GM12878 (cell line): ENCODE results near the gene NECTIN1. TPM values are rescaled to one million over a fixed set of nuclear protein-coding genes. Genes with fewer than 3 reads are reported as not detected.

Source experiments
- CHD2 ChIP-seq: IDR thresholded peaks from 2 replicates; pipeline ENCODE4 v1.6.1; 2011; ENCODE audit warnings: low read depth, low read length, improper control_type of control experiment, borderline replicate concordance
- CREM ChIP-seq: IDR thresholded peaks from 2 replicates; pipeline ENCODE4 v1.6.1; 2014; ENCODE audit warnings: antibody characterized with exemption, low read depth
- CTCF ChIP-seq, 3 experiments: IDR thresholded peaks in 2 of 3; conservative IDR thresholded peaks in 1 of 3; 2 replicates each; pipeline ENCODE4 v1.5.1; 2011; ENCODE audit warnings: low read depth in 3 of 3, low read length in 3 of 3, mild to moderate bottlenecking in 3 of 3, control low read depth in 2 of 3, moderate library complexity in 2 of 3, inconsistent platforms in 1 of 3, mixed read lengths in 1 of 3; ENCODE audit not compliant: control insufficient read depth in 2 of 3, insufficient read depth in 1 of 3; ENCODE audit errors: extremely low read depth in 1 of 3
- E2F8 ChIP-seq: fragments of 450-650 bp; IDR thresholded peaks from 2 replicates; pipeline ENCODE4 v1.6.1; 2018; ENCODE audit warnings: mild to moderate bottlenecking, low read depth, moderate library complexity; ENCODE audit not compliant: partially characterized antibody
- E4F1 ChIP-seq: fragments of 450-650 bp; IDR thresholded peaks from 2 replicates; pipeline ENCODE4 v1.6.1; 2018; ENCODE audit warnings: borderline replicate concordance, mild to moderate bottlenecking; ENCODE audit not compliant: partially characterized antibody
- NFYB ChIP-seq: IDR thresholded peaks from 2 replicates; pipeline ENCODE4 v1.6.1; 2011; ENCODE audit warnings: low read depth, mild to moderate bottlenecking, low read length, improper control_type of control experiment, moderate library complexity; ENCODE audit not compliant: insufficient read depth
- PBX3 ChIP-seq: IDR thresholded peaks from 2 replicates; pipeline ENCODE4 v1.6.1; 2011; ENCODE audit warnings: mild to moderate bottlenecking, low read depth, low read length, moderate library complexity; ENCODE audit not compliant: insufficient replicate concordance
- RB1 ChIP-seq: fragments of 450-650 bp; formaldehyde crosslinking; IDR thresholded peaks from 2 replicates; pipeline ENCODE4 v1.6.1; 2017; ENCODE audit warnings: mild to moderate bottlenecking, borderline replicate concordance
- ZNF207 ChIP-seq: fragments of 450-650 bp; IDR thresholded peaks from 2 replicates; pipeline ENCODE4 v1.6.1; 2014; ENCODE audit warnings: antibody characterized with exemption, mild to moderate bottlenecking, borderline replicate concordance
- polyA plus RNA-seq, 11 experiments: library from polyadenylated mRNA; depleted of rRNA in 4 of 11; unstranded in 6 of 11; stranded (reverse) in 5 of 11; fragments of >200 nt; fragmentation: Nextera tagmentation in 4 of 11; fragmentation: Illumina TruSeq in 1 of 11; extraction: Ambion mirVana in 4 of 11; extraction: Trizol in 1 of 11; gene quantifications; 1 replicate in 1 of 11; 2 replicates in 10 of 11; pipeline versions ENCODE4 v1.2.1 to v1.2.3, GENCODE V29; 2011 to 2016; ENCODE audit warnings: inconsistent platforms in 2 of 11, missing spikeins in 2 of 11, low read depth in 1 of 11
- total RNA-seq, 4 experiments: library from RNA; depleted of rRNA in 3 of 4; stranded (reverse); fragments of >200 nt in 3 of 4; fragmentation: Illumina TruSeq in 1 of 4; extraction: Trizol in 1 of 4; gene quantifications; 2 replicates each; pipeline versions ENCODE4 v1.2.1 to v1.2.3, GENCODE V29; 2013 to 2021

Gene NECTIN1
- total and polyA plus RNA-seq, 10 of the 15 experiments (the other 5 are each of a cell fraction or from before 2014, with no cell fraction given) = 0.97 to 9.2 (median 2.3) TPM

GRCh38 chr11:119697882-119698281 lies 31.1 kb downstream of the NECTIN1 start (continued):
- TF ChIP-seq E2F8 = no peak
- no peak for TF ChIP-seq CTCF (IDR thresholded peaks at IDR 0.05 in 2 of 3, conservative IDR thresholded peaks at IDR 0.05 in 1 of 3; ENCODE audit: control insufficient read depth in 2 of 3, extremely low read depth in 1 of 3, insufficient read depth in 1 of 3, low read depth in 3 of 3, low read length in 3 of 3)
- no peak for TF ChIP-seq ZNF207
- no peak for TF ChIP-seq PBX3
- TF ChIP-seq NFYB = no peak
- no peak for TF ChIP-seq RB1
- TF ChIP-seq E4F1 = no peak
- no peak for TF ChIP-seq CHD2
- TF ChIP-seq CREM = no peak
